ENCODE results near the gene KCNIP2. TPM values are rescaled to one million over a fixed set of nuclear protein-coding genes. Genes with fewer than 3 reads are reported as not detected.

KCNIP2 gene
- total and polyA plus RNA-seq, 2 experiments from 2014 or later = 35.7 to 63.6 TPM

DNA sequence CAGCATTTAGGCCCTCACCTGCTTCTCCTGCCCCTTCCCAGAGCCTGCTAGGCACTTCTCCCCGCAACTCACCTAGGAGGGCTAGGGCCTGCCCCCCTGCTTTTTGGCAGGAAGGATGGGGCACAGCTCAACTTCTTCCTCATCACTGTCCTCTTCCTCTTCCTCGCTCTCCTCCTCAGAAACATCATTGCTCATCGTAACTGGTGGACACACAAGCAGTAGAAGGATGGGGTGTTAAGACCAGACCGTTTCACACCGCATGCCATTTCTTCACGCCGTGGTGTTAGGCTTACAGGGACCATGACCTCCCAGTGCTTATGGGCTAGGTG, 62.0 kb downstream of the KCNIP2 start:
- no peak for DNase-seq (ENCODE audit: low read depth in 1 of 2, low spot score in 1 of 2)
- no peaks in the 10 kb centered on the region for H3K27me3 ChIP-seq
- H3K4me1 ChIP-seq (ENCODE audit: low read depth) = peaks cover 35% of the 10 kb centered on the region
- no peak overlapping the region for H3K4me3 ChIP-seq
- peaks cover 18% of the 10 kb centered on the region for H3K36me3 ChIP-seq
- H3K27ac ChIP-seq = peak overlapping the region; percentile 14
- TF ChIP-seq, protein P1, sequence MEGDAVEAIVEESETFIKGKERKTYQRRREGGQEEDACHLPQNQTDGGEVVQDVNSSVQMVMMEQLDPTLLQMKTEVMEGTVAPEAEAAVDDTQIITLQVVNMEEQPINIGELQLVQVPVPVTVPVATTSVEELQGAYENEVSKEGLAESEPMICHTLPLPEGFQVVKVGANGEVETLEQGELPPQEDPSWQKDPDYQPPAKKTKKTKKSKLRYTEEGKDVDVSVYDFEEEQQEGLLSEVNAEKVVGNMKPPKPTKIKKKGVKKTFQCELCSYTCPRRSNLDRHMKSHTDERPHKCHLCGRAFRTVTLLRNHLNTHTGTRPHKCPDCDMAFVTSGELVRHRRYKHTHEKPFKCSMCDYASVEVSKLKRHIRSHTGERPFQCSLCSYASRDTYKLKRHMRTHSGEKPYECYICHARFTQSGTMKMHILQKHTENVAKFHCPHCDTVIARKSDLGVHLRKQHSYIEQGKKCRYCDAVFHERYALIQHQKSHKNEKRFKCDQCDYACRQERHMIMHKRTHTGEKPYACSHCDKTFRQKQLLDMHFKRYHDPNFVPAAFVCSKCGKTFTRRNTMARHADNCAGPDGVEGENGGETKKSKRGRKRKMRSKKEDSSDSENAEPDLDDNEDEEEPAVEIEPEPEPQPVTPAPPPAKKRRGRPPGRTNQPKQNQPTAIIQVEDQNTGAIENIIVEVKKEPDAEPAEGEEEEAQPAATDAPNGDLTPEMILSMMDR (IDR thresholded peaks at IDR 0.05; ENCODE audit: low read depth, low read length) = no peak
- H3K9me3 ChIP-seq (ENCODE audit: low read depth) = no peaks in the 10 kb centered on the region

DNA sequence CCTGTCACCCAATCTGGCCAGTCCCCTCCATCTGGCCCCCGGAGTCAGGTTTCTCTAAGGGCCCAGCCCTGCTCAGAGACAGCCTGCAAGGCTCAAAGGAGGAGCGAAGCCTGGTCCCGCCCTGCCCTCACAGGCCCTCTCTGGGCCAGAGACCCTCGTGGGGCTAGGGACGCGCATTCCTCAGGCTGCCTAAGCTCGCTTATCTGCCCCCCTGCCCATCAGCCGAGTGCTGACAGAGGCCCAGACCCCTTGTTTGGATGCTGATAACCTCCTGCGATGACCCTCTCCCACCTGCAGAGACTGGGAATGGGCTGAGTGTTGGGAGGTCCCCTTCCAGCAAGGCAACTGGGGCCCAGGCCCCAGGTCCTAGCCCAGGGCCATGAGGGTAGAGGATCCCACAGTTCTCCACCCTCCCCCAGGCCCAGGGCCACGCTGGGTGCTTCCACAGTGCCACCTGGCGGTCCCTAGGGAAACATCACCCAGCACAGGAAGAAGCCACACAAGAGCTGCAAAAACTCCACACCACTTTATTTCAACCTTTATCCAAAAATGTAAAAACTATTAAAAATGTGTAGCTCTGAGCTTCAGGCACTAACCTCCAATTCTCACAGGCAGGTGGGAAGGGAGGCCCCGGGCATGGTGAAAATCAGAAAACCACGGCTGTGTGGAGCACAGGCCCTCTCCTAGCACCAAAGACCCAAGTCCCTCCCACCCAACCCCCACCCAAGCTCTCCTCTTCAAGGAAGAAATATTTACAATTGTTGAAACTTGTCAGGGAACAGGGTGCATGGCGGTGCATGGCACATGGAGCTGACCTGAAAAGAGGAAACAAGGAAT, 62.6 kb downstream of the KCNIP2 start:
- H3K27ac ChIP-seq = peak overlapping the region; percentile 20
- peaks cover 13% of the 10 kb centered on the region for H3K36me3 ChIP-seq
- peak; percentile 75 to 80 for DNase-seq (ENCODE audit: low read depth in 1 of 2, low spot score in 1 of 2)
- TF ChIP-seq, protein P1 (IDR thresholded peaks at IDR 0.05; ENCODE audit: low read depth, low read length) = peak; percentile 92
- peaks cover 35% of the 10 kb centered on the region for H3K4me1 ChIP-seq (ENCODE audit: low read depth)
- H3K4me3 ChIP-seq = no peak overlapping the region
- H3K9me3 ChIP-seq (ENCODE audit: low read depth) = no peaks in the 10 kb centered on the region
- peaks cover 4% of the 10 kb centered on the region for H3K27me3 ChIP-seq

DNA sequence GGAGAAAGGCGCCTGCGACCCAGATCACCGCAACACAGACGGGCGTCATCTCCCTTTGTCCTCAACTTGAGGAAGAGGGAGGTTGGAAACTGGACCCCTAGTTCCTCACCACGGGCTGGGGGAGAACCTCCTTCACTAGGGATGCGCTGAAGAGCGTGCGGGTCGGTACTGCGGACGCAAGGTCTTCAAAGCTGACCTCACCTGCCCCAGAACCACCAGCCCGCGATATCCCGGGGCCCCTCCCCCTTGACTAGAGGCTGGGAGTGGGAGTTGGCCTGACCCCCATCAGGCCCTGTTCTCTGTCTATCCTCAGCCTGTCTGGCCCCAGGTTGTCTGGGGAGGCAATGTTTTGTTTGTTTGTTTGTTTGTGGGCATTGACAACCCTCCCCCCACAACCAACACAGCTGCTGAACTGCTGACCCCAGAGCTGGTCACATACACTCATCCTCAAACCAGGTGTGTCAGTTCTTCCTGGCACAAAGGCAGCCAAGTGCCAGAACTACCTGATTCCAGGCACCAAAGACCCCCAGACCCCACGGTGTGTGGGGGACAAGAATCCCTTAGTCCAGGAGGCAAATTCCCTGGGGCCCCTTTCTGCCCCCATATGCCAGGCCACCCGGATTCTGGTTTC, 63.3 kb downstream of the KCNIP2 start:
- H3K36me3 ChIP-seq = peaks cover 5% of the 10 kb centered on the region
- TF ChIP-seq, protein P1 (IDR thresholded peaks at IDR 0.05; ENCODE audit: low read depth, low read length) = no peak
- H3K4me3 ChIP-seq = no peak overlapping the region
- no peaks in the 10 kb centered on the region for H3K9me3 ChIP-seq (ENCODE audit: low read depth)
- H3K4me1 ChIP-seq (ENCODE audit: low read depth) = peaks cover 35% of the 10 kb centered on the region
- no peak for DNase-seq (ENCODE audit: low read depth in 1 of 2, low spot score in 1 of 2)
- peaks cover 7% of the 10 kb centered on the region for H3K27me3 ChIP-seq
- peak overlapping the region; percentile 20 for H3K27ac ChIP-seq

DNA sequence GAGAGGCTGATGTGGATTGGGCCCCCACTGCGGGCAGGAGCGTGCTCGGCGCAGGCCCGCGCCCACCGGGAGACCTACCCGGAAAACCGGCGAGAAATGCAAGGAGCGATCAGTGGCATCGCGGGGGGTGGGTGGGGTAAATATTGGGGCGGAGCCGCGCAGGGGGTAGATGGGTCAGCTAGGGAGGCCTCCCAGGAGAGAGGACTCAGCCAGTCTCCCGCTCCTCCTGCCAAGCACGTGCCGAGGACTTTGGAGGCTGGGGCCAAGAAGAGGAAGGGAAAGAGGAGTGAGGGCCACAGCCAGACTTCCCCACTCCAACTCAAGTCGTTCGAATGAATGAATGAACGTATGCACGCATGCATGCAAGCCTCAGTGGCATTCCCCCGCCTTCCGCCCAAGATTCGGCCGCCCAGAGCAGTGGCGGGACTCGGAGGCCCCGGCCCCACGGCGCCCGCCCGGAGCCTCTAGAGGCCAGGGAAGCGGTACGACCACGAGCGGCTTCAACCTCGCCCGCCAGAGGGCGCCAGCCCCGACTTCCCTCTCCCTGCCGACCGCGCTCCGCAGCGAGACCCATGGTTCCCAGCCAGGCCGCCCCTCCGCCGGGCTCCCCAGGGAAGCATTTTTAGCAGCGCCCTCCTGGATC, 63.9 kb downstream of the KCNIP2 start:
- TF ChIP-seq, protein P1 (IDR thresholded peaks at IDR 0.05; ENCODE audit: low read depth, low read length) = peak; percentile 81
- peak overlapping the region; percentile 29 for H3K4me3 ChIP-seq
- no peaks in the 10 kb centered on the region for H3K9me3 ChIP-seq (ENCODE audit: low read depth)
- peak; percentile 79 to 91 for DNase-seq (ENCODE audit: low read depth in 1 of 2, low spot score in 1 of 2)
- peaks cover 14% of the 10 kb centered on the region for H3K27me3 ChIP-seq
- peak overlapping the region; percentile 20 for H3K27ac ChIP-seq
- no peaks in the 10 kb centered on the region for H3K36me3 ChIP-seq
- peaks cover 35% of the 10 kb centered on the region for H3K4me1 ChIP-seq (ENCODE audit: low read depth)

DNA sequence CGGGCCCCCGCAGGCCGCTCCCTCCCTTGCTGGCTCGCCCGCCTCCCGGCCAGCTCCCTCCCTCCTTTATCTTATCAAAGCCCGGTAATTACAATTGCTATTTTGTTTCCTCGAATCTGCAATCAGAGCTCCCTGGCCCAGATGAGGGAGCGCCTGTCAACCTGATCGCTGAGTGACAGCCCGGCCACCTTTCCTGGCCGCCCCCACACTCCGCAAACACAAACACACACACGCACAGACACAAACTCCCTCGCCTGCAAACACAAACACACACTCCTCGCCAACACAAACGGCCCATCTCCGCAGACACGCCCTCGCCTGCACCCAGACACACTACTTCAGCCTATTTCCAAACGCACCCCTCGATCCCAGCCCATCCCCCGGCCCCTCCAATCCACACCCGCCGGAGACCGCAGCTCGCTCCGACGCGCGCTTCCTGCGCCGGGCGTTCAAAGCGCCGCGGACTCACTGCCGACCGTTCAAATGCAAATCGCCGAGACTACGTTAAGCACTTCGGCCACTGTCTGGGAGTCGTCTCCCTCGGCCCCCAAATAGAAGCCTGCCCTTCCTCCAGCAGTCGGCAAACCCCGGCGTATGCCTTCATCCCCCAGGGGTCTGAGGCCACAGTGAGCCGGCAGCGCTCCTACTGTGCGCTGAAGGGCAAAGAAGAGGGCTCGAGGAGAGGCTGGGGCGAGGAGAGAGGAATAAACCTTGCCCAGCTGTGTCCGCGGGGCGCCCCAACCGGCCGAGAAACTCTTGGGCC, 64.6 kb downstream of the KCNIP2 start:
- TF ChIP-seq, protein P1 (IDR thresholded peaks at IDR 0.05; ENCODE audit: low read depth, low read length) = no peak
- Histone ChIP-seq H3K9me3 (ENCODE audit: low read depth) (no peaks in the 10 kb centered on the region), H3K27ac (no peak overlapping the region), H3K36me3 (no peaks in the 10 kb centered on the region), H3K27me3 (peaks cover 21% of the 10 kb centered on the region), H3K4me1 (ENCODE audit: low read depth) (peaks cover 35% of the 10 kb centered on the region), H3K4me3 (peak overlapping the region; percentile 29)
- peak; percentile 67 to 79 for DNase-seq (ENCODE audit: low read depth in 1 of 2, low spot score in 1 of 2)
